Keratinocyte (primary cell): ENCODE measurements around the gene ZFYVE28.

ENCODE experiments used
- CTCF ChIP-seq, 3 experiments: IDR thresholded peaks in 1 of 3; conservative IDR thresholded peaks in 1 of 3; optimal IDR thresholded peaks in 1 of 3; 2 replicates in 2 of 3; 3 replicates in 1 of 3; pipeline versions ENCODE3 to v1.5.1; 2011; ENCODE audit warnings: low read length in 3 of 3, mild to moderate bottlenecking in 3 of 3, moderate library complexity in 2 of 3, control low read depth in 1 of 3, inconsistent platforms in 1 of 3; ENCODE audit not compliant: insufficient read depth in 2 of 3; ENCODE audit errors: extremely low read depth in 1 of 3
- EZH2 ChIP-seq: IDR thresholded peaks from one replicate; pipeline ENCODE4 v1.6.1; 2012; ENCODE audit warnings: inconsistent platforms, mild to moderate bottlenecking, low read length, moderate library complexity

- TF ChIP-seq EZH2 (no peak), CTCF (optimal IDR thresholded peaks at IDR 0.05 in 1 of 3, IDR thresholded peaks at IDR 0.05 in 1 of 3, conservative IDR thresholded peaks at IDR 0.05 in 1 of 3; ENCODE audit: extremely low read depth in 1 of 3, insufficient read depth in 2 of 3, low read length in 3 of 3) (no peak)
Measured at GRCh38 chr4:2426711-2427275, 8.3 kb upstream of the ZFYVE28 start.
